ENCODE measurements around the gene SFXN3. TPM values are rescaled to one million over a fixed set of nuclear protein-coding genes. Genes with fewer than 3 reads are reported as not detected.

The SFXN3 gene
- total RNA-seq, 1 experiment from 2014 or later, result 2.8 TPM

DNA sequence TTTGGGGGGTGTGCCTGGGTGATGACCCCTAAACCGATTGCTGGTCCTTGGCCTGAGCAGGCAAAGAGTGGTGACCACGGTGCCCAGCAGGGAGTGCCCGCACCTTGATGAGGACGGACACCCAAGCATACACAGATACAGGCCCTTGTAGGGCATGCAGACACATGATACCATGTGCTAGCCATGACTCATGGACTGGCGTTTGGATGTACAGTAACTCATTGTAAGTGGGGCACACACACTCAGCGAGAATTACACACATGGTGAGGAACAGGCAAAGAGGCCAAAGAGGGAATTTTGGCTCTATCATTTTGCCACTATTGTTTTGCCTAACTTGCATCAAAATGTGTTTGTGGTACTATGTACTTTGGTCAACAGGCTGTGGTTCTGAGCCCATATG lies 54.8 kb downstream of the SFXN3 start:
- no peak for DNase-seq
- no peaks in the 10 kb centered on the region for H3K79me1 ChIP-seq (ENCODE audit: insufficient read depth, low read depth, low read length, poor library complexity, severe bottlenecking)
- no peak overlapping the region for H3K9ac ChIP-seq (ENCODE audit: extremely low read depth, insufficient read length, low read length)
- H3K4me1 ChIP-seq (ENCODE audit: insufficient read depth, low read length), result no peaks in the 10 kb centered on the region
- no peak overlapping the region for H2AFZ ChIP-seq (ENCODE audit: low read length)
- H3K9me3 ChIP-seq (ENCODE audit: control insufficient read depth, low read depth, low read length), result no peaks in the 10 kb centered on the region
- no peak overlapping the region for H3K4me2 ChIP-seq (ENCODE audit: insufficient read depth, insufficient read length, low read length)
- no peak overlapping the region for H3T11ph ChIP-seq (ENCODE audit: low read length)
- no peaks in the 10 kb centered on the region for H4K20me1 ChIP-seq (ENCODE audit: control insufficient read depth, insufficient read depth, insufficient read length)
- H3K23ac ChIP-seq (ENCODE audit: insufficient read length, low read depth, low read length), result no peak overlapping the region
- Mint-ChIP-seq H3K27me3 (ENCODE audit: low read depth) (peaks cover 88% of the 10 kb centered on the region), H3K4me3 (no peak overlapping the region), H3K36me3 (ENCODE audit: insufficient read depth in 1 of 3, low read depth in 3 of 3) (no peaks in the 10 kb centered on the region), H3K9me3 (no peaks in the 10 kb centered on the region), H3K27ac (no peak overlapping the region), H3K4me1 (no peaks in the 10 kb centered on the region)
- no peak overlapping the region for H3K4ac ChIP-seq (ENCODE audit: low read depth, low read length)
- WGBS (ENCODE audit: extremely low coverage, insufficient read length, low lambda C conversion rate), result no CpG with 5 or more reads among the region's 6 CpGs
- no peak overlapping the region for H2AK5ac ChIP-seq (ENCODE audit: insufficient read length, low read length)
- no peak overlapping the region for H4K5ac ChIP-seq (ENCODE audit: insufficient read length, low read depth, low read length)
- H2BK12ac ChIP-seq (ENCODE audit: insufficient read length, low read depth, low read length), result no peak overlapping the region
- H3K18ac ChIP-seq (ENCODE audit: insufficient read length, low read depth, low read length), result no peak overlapping the region
- no peak overlapping the region for H2BK20ac ChIP-seq (ENCODE audit: low read depth, low read length, poor library complexity, severe bottlenecking)
- H2BK15ac ChIP-seq (ENCODE audit: low read depth, low read length), result no peak overlapping the region
- no peak overlapping the region for H3K14ac ChIP-seq (ENCODE audit: insufficient read depth, low read length)
- TF ChIP-seq, protein P1, sequence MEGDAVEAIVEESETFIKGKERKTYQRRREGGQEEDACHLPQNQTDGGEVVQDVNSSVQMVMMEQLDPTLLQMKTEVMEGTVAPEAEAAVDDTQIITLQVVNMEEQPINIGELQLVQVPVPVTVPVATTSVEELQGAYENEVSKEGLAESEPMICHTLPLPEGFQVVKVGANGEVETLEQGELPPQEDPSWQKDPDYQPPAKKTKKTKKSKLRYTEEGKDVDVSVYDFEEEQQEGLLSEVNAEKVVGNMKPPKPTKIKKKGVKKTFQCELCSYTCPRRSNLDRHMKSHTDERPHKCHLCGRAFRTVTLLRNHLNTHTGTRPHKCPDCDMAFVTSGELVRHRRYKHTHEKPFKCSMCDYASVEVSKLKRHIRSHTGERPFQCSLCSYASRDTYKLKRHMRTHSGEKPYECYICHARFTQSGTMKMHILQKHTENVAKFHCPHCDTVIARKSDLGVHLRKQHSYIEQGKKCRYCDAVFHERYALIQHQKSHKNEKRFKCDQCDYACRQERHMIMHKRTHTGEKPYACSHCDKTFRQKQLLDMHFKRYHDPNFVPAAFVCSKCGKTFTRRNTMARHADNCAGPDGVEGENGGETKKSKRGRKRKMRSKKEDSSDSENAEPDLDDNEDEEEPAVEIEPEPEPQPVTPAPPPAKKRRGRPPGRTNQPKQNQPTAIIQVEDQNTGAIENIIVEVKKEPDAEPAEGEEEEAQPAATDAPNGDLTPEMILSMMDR (conservative IDR thresholded peaks at IDR 0.05), result no peak
- H3K56ac ChIP-seq (ENCODE audit: insufficient read length, low read depth, low read length), result no peak overlapping the region
- no peak overlapping the region for H2BK5ac ChIP-seq (ENCODE audit: insufficient read length, low read length)
- H4K8ac ChIP-seq (replicated peaks; ENCODE audit: insufficient read length, low read depth, low read length), result no peak overlapping the region
- H3K27me3 ChIP-seq (ENCODE audit: insufficient read depth, low read length), result no peaks in the 10 kb centered on the region; the same call in 1 of the 2 replicates
- H3K79me2 ChIP-seq (ENCODE audit: insufficient read depth, low read length), result no peaks in the 10 kb centered on the region
- H2BK120ac ChIP-seq (ENCODE audit: low read depth, low read length, poor library complexity, severe bottlenecking), result no peak overlapping the region
- H3K23me2 ChIP-seq (ENCODE audit: insufficient read length, low read depth, low read length, poor library complexity, severe bottlenecking), result no peaks in the 10 kb centered on the region
- no peak overlapping the region for H3K27ac ChIP-seq (ENCODE audit: insufficient read length, low read depth, low read length)
- no peak overlapping the region for H4K91ac ChIP-seq (ENCODE audit: insufficient read length, low read depth, low read length)

Data from H9 (cell line).